HepG2 (cell line): ENCODE data around the gene TMEM45A.

Experiments
- CREB3 ChIP-seq: sonication (generic); formaldehyde crosslinking; IDR thresholded peaks from 2 replicates; pipeline ENCODE4 v1.5.0; 2020; ENCODE audit warnings: missing genetic modification reagents
- KAT2B ChIP-seq: fragments of 150-350 bp; IDR thresholded peaks from 2 replicates; pipeline ENCODE4 v1.6.1; 2014; ENCODE audit warnings: low read depth, low read length, borderline replicate concordance
- MED8 ChIP-seq: sonication (generic); formaldehyde crosslinking; IDR thresholded peaks from 2 replicates; pipeline ENCODE4 v1.8.1; 2023; ENCODE audit warnings: mild to moderate bottlenecking, missing genetic modification reagents; ENCODE audit not compliant: insufficient replicate concordance
- NFE2 ChIP-seq: sonication (generic); formaldehyde crosslinking; IDR thresholded peaks from 2 replicates; pipeline ENCODE4 v1.4.0; 2020; ENCODE audit warnings: missing genetic modification reagents
- RFX1 ChIP-seq: fragments of 450-650 bp; IDR thresholded peaks from 2 replicates; pipeline ENCODE4 v1.6.1; 2017
- ZBTB14 ChIP-seq: sonication (generic); formaldehyde crosslinking; IDR thresholded peaks from 2 replicates; pipeline ENCODE4 v1.4.0; 2020; ENCODE audit warnings: missing genetic modification reagents
- ZNF224 ChIP-seq: sonication (generic); formaldehyde crosslinking; IDR thresholded peaks from 2 replicates; pipeline ENCODE4 v1.5.0; 2020; ENCODE audit warnings: mild to moderate bottlenecking, missing genetic modification reagents
- ZNF235 ChIP-seq: sonication (generic); formaldehyde crosslinking; IDR thresholded peaks from 2 replicates; pipeline ENCODE4 v1.8.1; 2023; ENCODE audit warnings: mild to moderate bottlenecking, missing genetic modification reagents, borderline replicate concordance

GRCh38 chr3:100574536-100574935 lies 82.1 kb downstream of the TMEM45A start:
- TF ChIP-seq ZNF224 (CRISPR knock-in tag) (no peak), MED8 (CRISPR knock-in tag) (no peak), RFX1 (no peak), ZBTB14 (CRISPR knock-in tag) (no peak), CREB3 (no peak), KAT2B (no peak), ZNF235 (no peak), NFE2 (CRISPR knock-in tag) (no peak)
